ENCODE measurements around the gene ACACA.

ACACA gene

GRCh38 chr17:37062021-37062420 is 344.6 kb downstream of the ACACA start:
- TF ChIP-seq CTCF (IDR thresholded peaks at IDR 0.05; ENCODE audit: extremely low read depth, missing control alignments): no peak
- no peak for DNase-seq (ENCODE audit: low spot score)

GRCh38 chr17:37060928-37061327 is 345.7 kb downstream of the ACACA start:
- DNase-seq (ENCODE audit: low spot score): no peak
- no peak for TF ChIP-seq CTCF (IDR thresholded peaks at IDR 0.05; ENCODE audit: extremely low read depth, missing control alignments)

GRCh38 chr17:37060094-37060493 is 346.5 kb downstream of the ACACA start:
- no peak for DNase-seq (ENCODE audit: low spot score)
- no peak for TF ChIP-seq CTCF (IDR thresholded peaks at IDR 0.05; ENCODE audit: extremely low read depth, missing control alignments)

GRCh38 chr17:37059493-37059892 is 347.1 kb downstream of the ACACA start:
- TF ChIP-seq CTCF (IDR thresholded peaks at IDR 0.05; ENCODE audit: extremely low read depth, missing control alignments): no peak

GRCh38 chr17:37056622-37057021 is 350.0 kb downstream of the ACACA start:
- TF ChIP-seq CTCF (IDR thresholded peaks at IDR 0.05; ENCODE audit: extremely low read depth, missing control alignments): no peak
- DNase-seq (ENCODE audit: low spot score): no peak

More at GRCh38 chr17:37059493-37059892, 347.1 kb downstream of the ACACA start:
- no peak for DNase-seq (ENCODE audit: low spot score)

GRCh38 chr17:37054894-37055293 is 351.7 kb downstream of the ACACA start:
- TF ChIP-seq CTCF (IDR thresholded peaks at IDR 0.05; ENCODE audit: extremely low read depth, missing control alignments): no peak
- no peak for DNase-seq (ENCODE audit: low spot score)

- no peak for TF ChIP-seq CTCF (IDR thresholded peaks at IDR 0.05; ENCODE audit: extremely low read depth, missing control alignments)
Observed at GRCh38 chr17:37052450-37052849, 354.2 kb downstream of the ACACA start.

More at GRCh38 chr17:37052450-37052849, 354.2 kb downstream of the ACACA start:
- no peak for DNase-seq (ENCODE audit: low spot score)

Data from GM20000 (cell line).